Measurements from ENCODE around the gene LGALS4. TPM values are rescaled to one million over a fixed set of nuclear protein-coding genes. Genes with fewer than 3 reads are reported as not detected.
"Not testable (repeated sequence)": the region's sequence is repeated elsewhere in the genome, so short reads cannot be mapped to it uniquely, and the experiment has no call there.

The LGALS4 gene
- total RNA-seq, 2 experiments from 2014 or later: 1.0 to 1.1 TPM

DNA sequence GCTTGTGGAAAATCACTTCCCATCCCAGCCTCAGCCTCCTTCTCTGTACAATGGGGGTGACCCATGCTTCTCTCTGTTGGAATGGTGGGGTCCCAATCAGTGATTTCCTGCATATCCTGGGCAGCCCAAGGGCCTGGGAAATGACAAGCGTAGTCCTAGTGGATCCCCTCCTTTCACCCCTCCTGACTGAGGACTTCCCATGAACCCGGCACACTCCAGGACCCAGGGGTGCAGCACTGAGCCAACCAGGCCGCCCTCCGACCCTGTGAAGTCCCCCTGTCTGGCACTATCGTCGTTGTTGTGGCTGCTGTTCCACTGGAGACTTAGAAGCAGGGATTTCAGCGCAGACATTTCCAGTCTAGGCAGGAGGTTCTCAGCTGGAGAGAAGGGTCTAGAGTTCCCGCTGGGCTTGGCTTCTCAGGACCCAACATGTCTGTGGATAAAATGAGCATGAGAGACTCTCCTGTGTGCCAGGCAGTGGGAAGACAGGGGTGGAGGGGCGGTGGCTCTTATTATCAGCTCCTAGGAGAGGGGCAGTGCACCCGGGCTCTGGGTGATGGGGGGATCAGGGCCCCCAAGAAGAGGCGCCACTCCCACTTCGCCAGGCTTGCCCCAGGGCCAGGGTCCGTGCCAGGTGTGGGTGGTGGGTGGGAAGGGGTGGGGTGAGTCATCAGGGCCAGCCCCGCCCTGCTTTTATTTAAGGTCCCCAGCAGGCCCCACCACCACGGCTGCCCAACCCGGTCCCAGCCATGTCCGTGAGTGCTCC, 24.1 kb downstream of the LGALS4 start, which contains the start of gene LGALS7B:
LGALS7B (plus strand) TSS at position 723 of the 766 bp plus-strand sequence; CDS start at position 750, 27 bp downstream.
- no peaks in the 10 kb centered on the region for H3K36me3 ChIP-seq (ENCODE audit: insufficient read depth, low read length)
- no TSS peak for BruUV-seq (replicated peaks)
- ChIA-PET CTCF (ENCODE audit: unreplicated experiment) (no interaction called here), POLR2A (no interaction called here)
- no peak for DNase-seq (ENCODE audit: low spot score)
- H3K9me3 ChIP-seq (ENCODE audit: low read length): no peaks in the 10 kb centered on the region
- intact Hi-C loops (cut with micrococcal nuclease; ENCODE audit: unreplicated experiment): no loop called here
- H4K20me1 ChIP-seq (ENCODE audit: insufficient read depth, low read length): no peaks in the 10 kb centered on the region
- no peak within 1 kb of the TSS for H3K4me2 ChIP-seq (ENCODE audit: low read length)
- H2AFZ ChIP-seq (ENCODE audit: low read length): no peak within 1 kb of the TSS
- no peaks in the 10 kb centered on the region for H3K79me2 ChIP-seq (ENCODE audit: insufficient read depth, low read depth, low read length)
- H3K27ac ChIP-seq (ENCODE audit: low read depth, low read length, poor library complexity, severe bottlenecking): no peak within 1 kb of the TSS
- H3K4me3 ChIP-seq (ENCODE audit: low read depth, low read length, poor library complexity, severe bottlenecking): no peak within 1 kb of the TSS
- H3K4me1 ChIP-seq (ENCODE audit: insufficient read depth, low read length, poor library complexity, severe bottlenecking): no peaks in the 10 kb centered on the region
- TF ChIP-seq CTCF (conservative IDR thresholded peaks at IDR 0.05; ENCODE audit: low read length) (no peak), EZH2phosphoT487 (IDR thresholded peaks at IDR 0.05; ENCODE audit: borderline replicate concordance, low read depth, low read length) (no peak)
- H3K9me2 ChIP-seq (ENCODE audit: insufficient read depth, low read length): no peaks in the 10 kb centered on the region

DNA sequence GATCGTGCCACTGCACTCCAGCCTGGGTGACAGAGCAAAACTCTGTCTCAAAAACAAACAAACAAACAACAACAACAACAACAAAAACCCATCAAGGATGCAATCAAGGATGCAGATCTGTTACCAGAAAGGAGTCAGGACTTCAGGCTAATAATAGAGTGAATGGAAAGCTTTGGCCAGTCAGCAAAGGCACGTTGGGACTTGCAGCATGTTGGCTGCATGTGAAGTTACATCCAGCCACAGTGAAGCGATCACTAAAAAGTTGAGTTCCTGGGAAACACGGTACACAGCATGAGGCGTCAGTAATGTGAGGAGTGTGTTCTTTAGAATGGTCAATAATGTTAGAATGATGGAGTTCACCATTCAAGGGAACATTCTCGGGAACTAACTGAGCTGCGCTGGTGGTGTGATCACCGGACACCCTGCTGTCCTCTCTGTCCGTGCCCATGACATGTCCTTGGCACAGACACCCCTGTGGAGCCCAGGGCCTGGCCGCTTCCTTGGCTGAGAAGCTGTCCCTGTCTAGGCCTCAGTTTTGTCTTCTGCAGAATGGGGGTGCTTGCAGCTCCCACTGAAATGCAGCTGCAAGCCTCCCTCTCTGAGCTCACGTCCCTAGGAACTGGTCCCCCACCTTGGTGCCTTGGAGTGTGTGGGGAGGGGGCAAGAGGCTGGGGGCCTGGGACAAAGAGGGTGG, 26.0 kb downstream of the LGALS4 start:
- CTCF ChIA-PET (ENCODE audit: unreplicated experiment): no interaction called here
- Histone ChIP-seq H3K4me2 (ENCODE audit: low read length) (no peak overlapping the region), H3K27ac (ENCODE audit: low read depth, low read length, poor library complexity, severe bottlenecking) (no peak overlapping the region), H3K79me2 (ENCODE audit: insufficient read depth, low read depth, low read length) (no peaks in the 10 kb centered on the region), H3K9me2 (ENCODE audit: insufficient read depth, low read length) (no peaks in the 10 kb centered on the region), H3K36me3 (ENCODE audit: insufficient read depth, low read length) (no peaks in the 10 kb centered on the region), H3K9me3 (ENCODE audit: low read length) (no peaks in the 10 kb centered on the region), H3K4me1 (ENCODE audit: insufficient read depth, low read length, poor library complexity, severe bottlenecking) (no peaks in the 10 kb centered on the region), H4K20me1 (ENCODE audit: insufficient read depth, low read length) (no peaks in the 10 kb centered on the region), H2AFZ (ENCODE audit: low read length) (no peak overlapping the region), H3K4me3 (ENCODE audit: low read depth, low read length, poor library complexity, severe bottlenecking) (no peak overlapping the region)
- POLR2A ChIA-PET: no interaction called here
- TF ChIP-seq EZH2phosphoT487 (IDR thresholded peaks at IDR 0.05; ENCODE audit: borderline replicate concordance, low read depth, low read length) (no peak), CTCF (conservative IDR thresholded peaks at IDR 0.05; ENCODE audit: low read length) (no peak)
- BruUV-seq (replicated peaks): no TSS peak
- DNase-seq (ENCODE audit: low spot score): no peak
- intact Hi-C loops (cut with micrococcal nuclease; ENCODE audit: unreplicated experiment): no loop called here

- H2AFZ ChIP-seq (ENCODE audit: low read length); H3K9me3 ChIP-seq (ENCODE audit: low read length); H3K79me2 ChIP-seq (ENCODE audit: insufficient read depth, low read depth, low read length); H3K4me3 ChIP-seq (ENCODE audit: low read depth, low read length, poor library complexity, severe bottlenecking); H3K9me2 ChIP-seq (ENCODE audit: insufficient read depth, low read length); DNase-seq (ENCODE audit: low spot score); H4K20me1 ChIP-seq (ENCODE audit: insufficient read depth, low read length); H3K4me1 ChIP-seq (ENCODE audit: insufficient read depth, low read length, poor library complexity, severe bottlenecking); POLR2A ChIA-PET; BruUV-seq (replicated peaks); CTCF ChIA-PET (ENCODE audit: unreplicated experiment); H3K4me2 ChIP-seq (ENCODE audit: low read length); intact Hi-C loops (cut with micrococcal nuclease; ENCODE audit: unreplicated experiment); H3K36me3 ChIP-seq (ENCODE audit: insufficient read depth, low read length); H3K27ac ChIP-seq (ENCODE audit: low read depth, low read length, poor library complexity, severe bottlenecking): not testable (repeated sequence)
Measured at GRCh38 chr19:38786061-38786460, 26.7 kb downstream of the LGALS4 start.
